SK-N-SH (cell line): ENCODE data around the gene ZNF189.

Experiments used
- CHD2 ChIP-seq: fragments of 150-350 bp; IDR thresholded peaks from 2 replicates; pipeline ENCODE4 v1.6.1; 2018; ENCODE audit warnings: low read length; ENCODE audit not compliant: partially characterized antibody
- NFIC ChIP-seq: IDR thresholded peaks from 2 replicates; pipeline ENCODE4 v1.4.0; 2012; ENCODE audit warnings: borderline replicate concordance
- RAD21 ChIP-seq: IDR thresholded peaks from 2 replicates; pipeline ENCODE4 v1.6.1; 2012; ENCODE audit warnings: mild to moderate bottlenecking, low read length
- RFX5 ChIP-seq: IDR thresholded peaks from 2 replicates; pipeline ENCODE4 v1.6.1; 2012; ENCODE audit warnings: mild to moderate bottlenecking, improper control_type of control experiment, low read length
- TF ChIP-seq, protein P1 (sequence below): IDR thresholded peaks from 2 replicates; pipeline ENCODE4 v1.4.0; 2012; ENCODE audit warnings: low read depth, borderline replicate concordance
- TF ChIP-seq, protein P2 (sequence below): IDR thresholded peaks from 2 replicates; pipeline ENCODE4 v1.4.0; 2012; ENCODE audit warnings: low read depth
- TF ChIP-seq, protein P3 (sequence below): fragments of 200-600 bp; sonication (generic); IDR thresholded peaks from 2 replicates; pipeline ENCODE4 v1.6.1; 2017; ENCODE audit warnings: antibody characterized with exemption, mild to moderate bottlenecking, moderate library complexity
- TF ChIP-seq, protein P4 (sequence below): IDR thresholded peaks from 2 replicates; pipeline ENCODE4 v1.4.0; 2012; ENCODE audit warnings: low read depth, borderline replicate concordance

DNA sequence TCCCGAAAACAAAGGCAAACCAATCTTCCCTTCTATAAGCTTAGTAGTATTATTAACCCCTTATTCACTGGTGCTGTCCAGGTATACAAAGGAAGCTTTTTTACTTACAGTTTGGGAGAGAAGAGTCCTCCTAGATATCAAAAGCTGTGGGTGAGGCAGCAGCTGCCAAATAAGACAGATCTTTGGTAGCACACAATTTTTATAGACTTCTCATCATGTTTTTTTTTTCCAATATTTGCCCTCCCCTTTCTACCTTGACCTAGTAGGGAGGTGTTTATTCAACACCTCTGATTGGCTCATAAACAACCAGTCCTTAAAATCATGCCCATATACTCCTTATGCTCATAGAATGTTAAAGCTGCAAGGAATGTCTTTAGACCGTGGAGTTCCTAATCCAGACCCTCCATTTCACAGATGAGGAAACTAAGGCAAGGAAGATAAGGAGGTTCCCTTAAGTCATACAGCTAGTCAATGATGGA is 37.0 kb downstream of the ZNF189 start, which contains the start of gene ALDOB:
- TF ChIP-seq, protein P1, sequence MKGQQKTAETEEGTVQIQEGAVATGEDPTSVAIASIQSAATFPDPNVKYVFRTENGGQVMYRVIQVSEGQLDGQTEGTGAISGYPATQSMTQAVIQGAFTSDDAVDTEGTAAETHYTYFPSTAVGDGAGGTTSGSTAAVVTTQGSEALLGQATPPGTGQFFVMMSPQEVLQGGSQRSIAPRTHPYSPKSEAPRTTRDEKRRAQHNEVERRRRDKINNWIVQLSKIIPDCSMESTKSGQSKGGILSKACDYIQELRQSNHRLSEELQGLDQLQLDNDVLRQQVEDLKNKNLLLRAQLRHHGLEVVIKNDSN, result no peak
- TF ChIP-seq, protein P2, sequence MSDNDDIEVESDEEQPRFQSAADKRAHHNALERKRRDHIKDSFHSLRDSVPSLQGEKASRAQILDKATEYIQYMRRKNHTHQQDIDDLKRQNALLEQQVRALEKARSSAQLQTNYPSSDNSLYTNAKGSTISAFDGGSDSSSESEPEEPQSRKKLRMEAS, result no peak
- TF ChIP-seq, protein P3, sequence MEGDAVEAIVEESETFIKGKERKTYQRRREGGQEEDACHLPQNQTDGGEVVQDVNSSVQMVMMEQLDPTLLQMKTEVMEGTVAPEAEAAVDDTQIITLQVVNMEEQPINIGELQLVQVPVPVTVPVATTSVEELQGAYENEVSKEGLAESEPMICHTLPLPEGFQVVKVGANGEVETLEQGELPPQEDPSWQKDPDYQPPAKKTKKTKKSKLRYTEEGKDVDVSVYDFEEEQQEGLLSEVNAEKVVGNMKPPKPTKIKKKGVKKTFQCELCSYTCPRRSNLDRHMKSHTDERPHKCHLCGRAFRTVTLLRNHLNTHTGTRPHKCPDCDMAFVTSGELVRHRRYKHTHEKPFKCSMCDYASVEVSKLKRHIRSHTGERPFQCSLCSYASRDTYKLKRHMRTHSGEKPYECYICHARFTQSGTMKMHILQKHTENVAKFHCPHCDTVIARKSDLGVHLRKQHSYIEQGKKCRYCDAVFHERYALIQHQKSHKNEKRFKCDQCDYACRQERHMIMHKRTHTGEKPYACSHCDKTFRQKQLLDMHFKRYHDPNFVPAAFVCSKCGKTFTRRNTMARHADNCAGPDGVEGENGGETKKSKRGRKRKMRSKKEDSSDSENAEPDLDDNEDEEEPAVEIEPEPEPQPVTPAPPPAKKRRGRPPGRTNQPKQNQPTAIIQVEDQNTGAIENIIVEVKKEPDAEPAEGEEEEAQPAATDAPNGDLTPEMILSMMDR, result no peak
- TF ChIP-seq NFIC (no peak), RAD21 (no peak), CHD2 (no peak), RFX5 (no peak)
- TF ChIP-seq, protein P4, sequence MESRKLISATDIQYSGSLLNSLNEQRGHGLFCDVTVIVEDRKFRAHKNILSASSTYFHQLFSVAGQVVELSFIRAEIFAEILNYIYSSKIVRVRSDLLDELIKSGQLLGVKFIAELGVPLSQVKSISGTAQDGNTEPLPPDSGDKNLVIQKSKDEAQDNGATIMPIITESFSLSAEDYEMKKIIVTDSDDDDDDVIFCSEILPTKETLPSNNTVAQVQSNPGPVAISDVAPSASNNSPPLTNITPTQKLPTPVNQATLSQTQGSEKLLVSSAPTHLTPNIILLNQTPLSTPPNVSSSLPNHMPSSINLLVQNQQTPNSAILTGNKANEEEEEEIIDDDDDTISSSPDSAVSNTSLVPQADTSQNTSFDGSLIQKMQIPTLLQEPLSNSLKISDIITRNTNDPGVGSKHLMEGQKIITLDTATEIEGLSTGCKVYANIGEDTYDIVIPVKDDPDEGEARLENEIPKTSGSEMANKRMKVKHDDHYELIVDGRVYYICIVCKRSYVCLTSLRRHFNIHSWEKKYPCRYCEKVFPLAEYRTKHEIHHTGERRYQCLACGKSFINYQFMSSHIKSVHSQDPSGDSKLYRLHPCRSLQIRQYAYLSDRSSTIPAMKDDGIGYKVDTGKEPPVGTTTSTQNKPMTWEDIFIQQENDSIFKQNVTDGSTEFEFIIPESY, result no peak
